ENCODE measurements around the gene PIWIL1. TPM values are rescaled to one million over a fixed set of nuclear protein-coding genes. Genes with fewer than 3 reads are reported as not detected.

PIWIL1 gene
- total and polyA plus RNA-seq, 2 donors (not counting 1 experiment from before 2014, with no cell fraction given): not detected

- TF ChIP-seq EZH2 (IDR thresholded peaks at IDR 0.05; ENCODE audit: low read length, missing control alignments) (no peak), CTCF (conservative IDR thresholded peaks at IDR 0.05 in 1 of 2, IDR thresholded peaks at IDR 0.05 in 1 of 2; ENCODE audit: low read depth in 1 of 2, low read length in 2 of 2) (no peak)
- H2AFZ ChIP-seq (ENCODE audit: low read length): no peak overlapping the region
- H3K27me3 ChIP-seq (ENCODE audit: control insufficient read depth, insufficient read depth, low read length): no peaks in the 10 kb centered on the region
- H4K20me1 ChIP-seq (ENCODE audit: control insufficient read depth, extremely low read depth, insufficient read depth, low read length): no peaks in the 10 kb centered on the region
- no peaks in the 10 kb centered on the region for H3K79me2 ChIP-seq (ENCODE audit: control insufficient read depth, insufficient read depth, low read length)
- no peak overlapping the region for H3K4me3 ChIP-seq (replicated peaks in 1 of 4; ENCODE audit: control extremely low read depth in 1 of 4, insufficient read depth in 1 of 4, low read depth in 3 of 4, low read length in 4 of 4)
- no peaks in the 10 kb centered on the region for H3K9me3 ChIP-seq (ENCODE audit: control insufficient read depth, insufficient read depth, low read depth, low read length)
- no peak overlapping the region for H3K4me2 ChIP-seq (ENCODE audit: extremely low read depth, insufficient read depth, low read length)
- H3K27ac ChIP-seq (ENCODE audit: insufficient read depth, low read length): no peak overlapping the region
- no peaks in the 10 kb centered on the region for H3K36me3 ChIP-seq (ENCODE audit: control insufficient read depth, insufficient read depth, low read length)
- H3K4me1 ChIP-seq (ENCODE audit: control insufficient read depth, extremely low read depth, insufficient read depth, low read length): no peaks in the 10 kb centered on the region
- H3K9ac ChIP-seq (ENCODE audit: insufficient read depth, low read length): no peak overlapping the region
- DNase-seq (ENCODE audit: low read depth in 2 of 2): no peak
Observed at GRCh38 chr12:130420071-130420470, 82.4 kb downstream of the PIWIL1 start.

- Histone ChIP-seq H3K4me2 (ENCODE audit: extremely low read depth, insufficient read depth, low read length) (no peak overlapping the region), H3K9ac (ENCODE audit: insufficient read depth, low read length) (no peak overlapping the region), H2AFZ (ENCODE audit: low read length) (no peak overlapping the region), H3K36me3 (ENCODE audit: control insufficient read depth, insufficient read depth, low read length) (no peaks in the 10 kb centered on the region), H3K27ac (ENCODE audit: insufficient read depth, low read length) (no peak overlapping the region), H3K4me3 (replicated peaks in 1 of 4; ENCODE audit: control extremely low read depth in 1 of 4, insufficient read depth in 1 of 4, low read depth in 3 of 4, low read length in 4 of 4) (no peak overlapping the region), H3K79me2 (ENCODE audit: control insufficient read depth, insufficient read depth, low read length) (no peaks in the 10 kb centered on the region), H3K4me1 (ENCODE audit: control insufficient read depth, extremely low read depth, insufficient read depth, low read length) (no peaks in the 10 kb centered on the region), H4K20me1 (ENCODE audit: control insufficient read depth, extremely low read depth, insufficient read depth, low read length) (no peaks in the 10 kb centered on the region), H3K27me3 (ENCODE audit: control insufficient read depth, insufficient read depth, low read length) (no peaks in the 10 kb centered on the region), H3K9me3 (ENCODE audit: control insufficient read depth, insufficient read depth, low read depth, low read length) (no peaks in the 10 kb centered on the region)
- no peak for DNase-seq (ENCODE audit: low read depth in 2 of 2)
- TF ChIP-seq CTCF (conservative IDR thresholded peaks at IDR 0.05 in 1 of 2, IDR thresholded peaks at IDR 0.05 in 1 of 2; ENCODE audit: low read depth in 1 of 2, low read length in 2 of 2) (no peak), EZH2 (IDR thresholded peaks at IDR 0.05; ENCODE audit: low read length, missing control alignments) (no peak)
Observed at GRCh38 chr12:130421896-130422295, 84.2 kb downstream of the PIWIL1 start.

Other genes with a start within 250 kb of the PIWIL1 start
- under 0.01 TPM in 1 of 2 replicates, not detected in the other for gene FZD10, start 175.4 kb upstream of the PIWIL1 start, total RNA-seq
- gene FZD10, start 175.4 kb upstream of the PIWIL1 start, polyA plus RNA-seq: 0.03 TPM in 1 of 2 replicates, not detected in the other

Data from fibroblast of lung (primary cell).